Astrocyte (in vitro differentiated cells and primary cell): Measurements from ENCODE around the gene ARID5A. TPM values are rescaled to one million over a fixed set of nuclear protein-coding genes. Genes with fewer than 3 reads are reported as not detected.

Experiments used
- DNase-seq: peaks from one replicate; pipeline ENCODE4 v3.0.0-alpha.2; 2010; ENCODE audit warnings: low read depth
- FAIRE-seq: peaks from 2 replicates; lab custom pipeline; 2011; peaks lifted over from hg19 to GRCh38; lab: Jason Lieb, UNC
- H2AFZ ChIP-seq: 2 replicates; pipeline ENCODE4 v1.6.0; 2012; ENCODE audit warnings: low read depth, low read length, inconsistent platforms
- H3K27ac ChIP-seq: 2 replicates; pipeline ENCODE4 v1.5.1; 2011; ENCODE audit warnings: low read depth, low read length, inconsistent platforms
- H3K27me3 ChIP-seq: 2 replicates; pipeline ENCODE4 v1.6.0; 2011; ENCODE audit warnings: low read length, inconsistent platforms; ENCODE audit not compliant: insufficient read depth
- H3K36me3 ChIP-seq: 2 replicates; pipeline ENCODE4 v1.5.1; 2011; ENCODE audit warnings: low read length, inconsistent platforms; ENCODE audit not compliant: insufficient read depth
- H3K4me1 ChIP-seq: 2 replicates; pipeline ENCODE4 v1.5.1; 2011; ENCODE audit warnings: low read length, inconsistent platforms; ENCODE audit not compliant: insufficient read depth
- H3K4me2 ChIP-seq: 2 replicates; pipeline ENCODE4 v1.6.0; 2012; ENCODE audit warnings: low read length, inconsistent platforms
- H3K4me3 ChIP-seq: 2 replicates; pipeline ENCODE4 v1.5.1; 2011; ENCODE audit warnings: low read depth, mild to moderate bottlenecking, low read length, inconsistent platforms; ENCODE audit not compliant: insufficient read depth
- H3K79me2 ChIP-seq: 2 replicates; pipeline ENCODE4 v1.6.0; 2012; ENCODE audit warnings: mild to moderate bottlenecking, low read length, inconsistent platforms; ENCODE audit not compliant: insufficient read depth
- H3K9ac ChIP-seq: 2 replicates; pipeline ENCODE4 v1.6.0; 2012; ENCODE audit warnings: mild to moderate bottlenecking, low read length, inconsistent platforms
- H3K9me3 ChIP-seq: 2 replicates; pipeline ENCODE4 v1.5.1; 2012; ENCODE audit warnings: low read depth, mild to moderate bottlenecking, low read length, inconsistent platforms; ENCODE audit not compliant: insufficient read depth
- H4K20me1 ChIP-seq: 2 replicates; pipeline ENCODE4 v1.6.0; 2012; ENCODE audit warnings: low read length, inconsistent platforms; ENCODE audit not compliant: insufficient read depth
- H3K27ac Mint-ChIP-seq: one replicate; pipeline ENCODE4 v1.8.0; 2021; ENCODE audit warnings: mild to moderate bottlenecking, mixed read lengths; ENCODE audit not compliant: unreplicated experiment
- H3K27me3 Mint-ChIP-seq: one replicate; pipeline ENCODE4 v1.8.0; 2021; ENCODE audit warnings: low read depth, mixed read lengths; ENCODE audit not compliant: unreplicated experiment
- H3K36me3 Mint-ChIP-seq: one replicate; pipeline ENCODE4 v1.8.0; 2021; ENCODE audit warnings: low read depth, mixed read lengths; ENCODE audit not compliant: unreplicated experiment
- H3K4me1 Mint-ChIP-seq: one replicate; pipeline ENCODE4 v1.8.0; 2021; ENCODE audit warnings: low read depth, mixed read lengths; ENCODE audit not compliant: unreplicated experiment
- H3K4me3 Mint-ChIP-seq: one replicate; pipeline ENCODE4 v1.8.0; 2021; ENCODE audit warnings: mild to moderate bottlenecking, moderate library complexity, mixed read lengths; ENCODE audit not compliant: unreplicated experiment
- H3K9me3 Mint-ChIP-seq: one replicate; pipeline ENCODE4 v1.8.0; 2021; ENCODE audit warnings: mild to moderate bottlenecking, mixed read lengths; ENCODE audit not compliant: unreplicated experiment
- CTCF ChIP-seq: IDR thresholded peaks from 2 replicates; pipeline ENCODE4 v1.5.1; 2011; ENCODE audit warnings: low read depth, mild to moderate bottlenecking, inconsistent platforms, low read length, moderate library complexity; ENCODE audit not compliant: insufficient read depth
- EZH2 ChIP-seq: IDR thresholded peaks from 2 replicates; pipeline ENCODE4 v1.6.1; 2012; ENCODE audit warnings: mild to moderate bottlenecking, low read length, inconsistent platforms; ENCODE audit not compliant: insufficient read depth
- total RNA-seq: library from RNA; stranded (reverse); gene quantifications from 2 replicates; pipeline ENCODE4 v1.2.1, GENCODE V29; 2021

Gene ARID5A
- total RNA-seq, 1 donor from 2014 or later: 11.8 TPM

- peaks cover 2% of the 10 kb centered on the region for H3K27me3 Mint-ChIP-seq
- no peaks in the 10 kb centered on the region for H3K9me3 Mint-ChIP-seq
- peaks cover 20% of the 10 kb centered on the region for H3K4me1 Mint-ChIP-seq
- peak overlapping the region; percentile 66 for H3K4me3 ChIP-seq
- no peaks in the 10 kb centered on the region for H3K9me3 ChIP-seq
- peaks cover 34% of the 10 kb centered on the region for H3K4me1 ChIP-seq
- FAIRE-seq: no peak
- peak overlapping the region; percentile 97 for H3K4me2 ChIP-seq
- TF ChIP-seq EZH2 (no peak), CTCF (no peak)
- H3K4me3 Mint-ChIP-seq: peak overlapping the region; percentile 88
- no peak overlapping the region for H2AFZ ChIP-seq
- no peaks in the 10 kb centered on the region for H3K27me3 ChIP-seq
- no peak overlapping the region for H3K27ac Mint-ChIP-seq
- H3K27ac ChIP-seq: no peak overlapping the region
- H3K9ac ChIP-seq: peak overlapping the region; percentile 85
- DNase-seq: no peak
- peaks cover 4% of the 10 kb centered on the region for H3K36me3 ChIP-seq
- H3K36me3 Mint-ChIP-seq: peaks cover 8% of the 10 kb centered on the region
- H4K20me1 ChIP-seq: peaks cover 56% of the 10 kb centered on the region
- peaks cover 53% of the 10 kb centered on the region for H3K79me2 ChIP-seq
Measured at GRCh38 chr2:96537734-96538486, 1.4 kb downstream of the ARID5A start.

- H4K20me1 ChIP-seq: peaks cover 59% of the 10 kb centered on the region
- no peaks in the 10 kb centered on the region for H3K9me3 Mint-ChIP-seq
- H3K27ac Mint-ChIP-seq: no peak overlapping the region
- H2AFZ ChIP-seq: no peak overlapping the region
- FAIRE-seq: no peak
- no peak overlapping the region for H3K27ac ChIP-seq
- TF ChIP-seq CTCF (no peak), EZH2 (no peak)
- peak overlapping the region; percentile 79 for H3K4me3 Mint-ChIP-seq
- H3K27me3 ChIP-seq: no peaks in the 10 kb centered on the region
- H3K4me2 ChIP-seq: peak overlapping the region; percentile 97
- H3K9ac ChIP-seq: peak overlapping the region; percentile 85
- peak overlapping the region; percentile 66 for H3K4me3 ChIP-seq
- H3K4me1 Mint-ChIP-seq: peaks cover 18% of the 10 kb centered on the region
- H3K36me3 Mint-ChIP-seq: peaks cover 10% of the 10 kb centered on the region
- H3K4me1 ChIP-seq: peaks cover 30% of the 10 kb centered on the region
- peaks cover 58% of the 10 kb centered on the region for H3K79me2 ChIP-seq
- H3K36me3 ChIP-seq: peaks cover 4% of the 10 kb centered on the region
- peak; percentile 18 for DNase-seq
- H3K27me3 Mint-ChIP-seq: no peaks in the 10 kb centered on the region
- no peaks in the 10 kb centered on the region for H3K9me3 ChIP-seq
Measured at GRCh38 chr2:96538487-96539214, 2.1 kb downstream of the ARID5A start.
